ENCODE data around the gene TMEM204. TPM values are rescaled to one million over a fixed set of nuclear protein-coding genes. Genes with fewer than 3 reads are reported as not detected.

Gene TMEM204
- total RNA-seq, 1 donor from 2014 or later = 19.8 TPM

- no peak for DNase-seq (ENCODE audit: low spot score)
- intact Hi-C loops (cut with DNase I) = loop anchor here (10.0 kb wide), 1 partner anchor 488 kb away; no protein-coding TSS in a partner anchor
Observed at GRCh38 chr16:1546430-1546829, 13.0 kb downstream of the TMEM204 start.

- DNase-seq (ENCODE audit: low spot score) = no peak
- intact Hi-C loops (cut with DNase I) = loop anchor here (2.0 to 10.0 kb wide), 2 partner anchors 15 to 487 kb away; partner anchors contain the start of gene TMEM204
Observed at GRCh38 chr16:1548233-1548632, 14.8 kb downstream of the TMEM204 start.

GRCh38 chr16:1548727-1549126 is 15.3 kb downstream of the TMEM204 start:
- intact Hi-C loops (cut with DNase I) = loop anchor here (2.0 to 10.0 kb wide), 2 partner anchors 16 to 486 kb away; partner anchors contain the start of gene TMEM204
- no peak for DNase-seq (ENCODE audit: low spot score)

GRCh38 chr16:1550069-1550468 is 16.6 kb downstream of the TMEM204 start:
- intact Hi-C loops (cut with DNase I) = loop anchor here (5.0 kb wide), 1 partner anchor 43 kb away; no protein-coding TSS in a partner anchor
- no peak for DNase-seq (ENCODE audit: low spot score)

- DNase-seq (ENCODE audit: low spot score) = no peak
- intact Hi-C loops (cut with DNase I) = loop anchor here (5.0 kb wide), 1 partner anchor 43 kb away; no protein-coding TSS in a partner anchor
Observed at GRCh38 chr16:1550696-1551095, 17.2 kb downstream of the TMEM204 start.

GRCh38 chr16:1551166-1551565 is 17.7 kb downstream of the TMEM204 start:
- intact Hi-C loops (cut with DNase I) = loop anchor here (5.0 kb wide), 1 partner anchor 44 kb away; no protein-coding TSS in a partner anchor
- DNase-seq (ENCODE audit: low spot score) = no peak

- intact Hi-C loops (cut with DNase I) = loop anchor here (5.0 kb wide), 1 partner anchor 45 kb away; no protein-coding TSS in a partner anchor
- no peak for DNase-seq (ENCODE audit: low spot score)
Observed at GRCh38 chr16:1552129-1552528, 18.7 kb downstream of the TMEM204 start.

- no peak for DNase-seq (ENCODE audit: low spot score)
- intact Hi-C loops (cut with DNase I) = loop anchor here (5.0 kb wide), 1 partner anchor 47 kb away; no protein-coding TSS in a partner anchor
Observed at GRCh38 chr16:1553946-1554825, 20.7 kb downstream of the TMEM204 start.

- no peak for DNase-seq (ENCODE audit: low spot score)
- intact Hi-C loops (cut with DNase I) = loop anchor here (5.0 kb wide), 1 partner anchor 48 kb away; no protein-coding TSS in a partner anchor
Observed at GRCh38 chr16:1554826-1555445, 21.5 kb downstream of the TMEM204 start.

- intact Hi-C loops (cut with DNase I) = no loop called here
- no peak for DNase-seq (ENCODE audit: low spot score)
Observed at GRCh38 chr16:1556254-1556653, 22.8 kb downstream of the TMEM204 start.

- intact Hi-C loops (cut with DNase I) = no loop called here
Observed at GRCh38 chr16:1557074-1557473, 23.6 kb downstream of the TMEM204 start.

GRCh38 chr16:1557576-1557975 is 24.1 kb downstream of the TMEM204 start:
- no peak for DNase-seq (ENCODE audit: low spot score)
- intact Hi-C loops (cut with DNase I) = no loop called here

More at GRCh38 chr16:1557074-1557473, 23.6 kb downstream of the TMEM204 start:
- no peak for DNase-seq (ENCODE audit: low spot score)

GRCh38 chr16:1559446-1559975 is 26.0 kb downstream of the TMEM204 start:
- DNase-seq (ENCODE audit: low spot score) = no peak
- intact Hi-C loops (cut with DNase I) = no loop called here

- no peak for DNase-seq (ENCODE audit: low spot score)
- intact Hi-C loops (cut with DNase I) = no loop called here
Observed at GRCh38 chr16:1560153-1560552, 26.7 kb downstream of the TMEM204 start.

GRCh38 chr16:1560866-1561265 is 27.4 kb downstream of the TMEM204 start:
- DNase-seq (ENCODE audit: low spot score) = no peak
- intact Hi-C loops (cut with DNase I) = no loop called here

- DNase-seq (ENCODE audit: low spot score) = no peak
- intact Hi-C loops (cut with DNase I) = no loop called here
Observed at GRCh38 chr16:1561266-1561665, 27.8 kb downstream of the TMEM204 start.

GRCh38 chr16:1561836-1562235 is 28.4 kb downstream of the TMEM204 start:
- intact Hi-C loops (cut with DNase I) = no loop called here
- DNase-seq (ENCODE audit: low spot score) = no peak

GRCh38 chr16:1563786-1564185 is 30.3 kb downstream of the TMEM204 start:
- DNase-seq (ENCODE audit: low spot score) = no peak
- intact Hi-C loops (cut with DNase I) = no loop called here

GRCh38 chr16:1564325-1564724 is 30.9 kb downstream of the TMEM204 start:
- DNase-seq (ENCODE audit: low spot score) = no peak
- intact Hi-C loops (cut with DNase I) = no loop called here

Measured in cardiac septum (tissue), 1 donor.